ENCODE measurements around the gene OR10T2. TPM values are rescaled to one million over a fixed set of nuclear protein-coding genes. Genes with fewer than 3 reads are reported as not detected.
"Not testable (repeated sequence)": the region's sequence is repeated elsewhere in the genome, so short reads cannot be mapped to it uniquely, and the experiment has no call there.

The OR10T2 gene
- total RNA-seq, 1 donor from 2014 or later, result not detected

DNA sequence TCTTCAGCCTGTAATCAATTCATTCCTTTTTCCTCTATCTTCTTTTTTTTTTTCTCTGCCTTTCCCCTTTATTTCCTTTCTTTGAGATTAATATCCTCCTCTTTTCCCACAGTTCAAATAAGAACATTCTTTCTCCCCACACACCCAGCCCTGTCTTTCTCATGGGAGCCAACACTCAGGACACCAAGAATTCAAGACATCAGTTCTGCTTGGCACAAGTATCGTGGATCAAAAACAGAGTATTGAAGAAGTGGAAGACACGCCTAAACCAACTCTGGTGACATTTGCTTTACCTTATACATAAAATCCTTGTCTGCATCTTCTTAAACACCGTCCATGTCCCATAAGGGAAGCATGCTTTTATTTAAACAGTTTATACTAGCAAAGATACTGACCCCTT lies 42.6 kb downstream of the OR10T2 start:
- H3K36me3 Mint-ChIP-seq, result no peaks in the 10 kb centered on the region
- no peaks in the 10 kb centered on the region for H3K9me3 Mint-ChIP-seq
- H3K27me3 Mint-ChIP-seq, result peaks cover 6% of the 10 kb centered on the region
- no peak overlapping the region for H3K4me3 Mint-ChIP-seq
- H3K27ac Mint-ChIP-seq, result no peak overlapping the region
- DNase-seq (ENCODE audit: extremely low spot score, unreplicated experiment), result no peak
- no peaks in the 10 kb centered on the region for H3K4me1 Mint-ChIP-seq (ENCODE audit: unreplicated experiment)
- TF ChIP-seq, protein P1, sequence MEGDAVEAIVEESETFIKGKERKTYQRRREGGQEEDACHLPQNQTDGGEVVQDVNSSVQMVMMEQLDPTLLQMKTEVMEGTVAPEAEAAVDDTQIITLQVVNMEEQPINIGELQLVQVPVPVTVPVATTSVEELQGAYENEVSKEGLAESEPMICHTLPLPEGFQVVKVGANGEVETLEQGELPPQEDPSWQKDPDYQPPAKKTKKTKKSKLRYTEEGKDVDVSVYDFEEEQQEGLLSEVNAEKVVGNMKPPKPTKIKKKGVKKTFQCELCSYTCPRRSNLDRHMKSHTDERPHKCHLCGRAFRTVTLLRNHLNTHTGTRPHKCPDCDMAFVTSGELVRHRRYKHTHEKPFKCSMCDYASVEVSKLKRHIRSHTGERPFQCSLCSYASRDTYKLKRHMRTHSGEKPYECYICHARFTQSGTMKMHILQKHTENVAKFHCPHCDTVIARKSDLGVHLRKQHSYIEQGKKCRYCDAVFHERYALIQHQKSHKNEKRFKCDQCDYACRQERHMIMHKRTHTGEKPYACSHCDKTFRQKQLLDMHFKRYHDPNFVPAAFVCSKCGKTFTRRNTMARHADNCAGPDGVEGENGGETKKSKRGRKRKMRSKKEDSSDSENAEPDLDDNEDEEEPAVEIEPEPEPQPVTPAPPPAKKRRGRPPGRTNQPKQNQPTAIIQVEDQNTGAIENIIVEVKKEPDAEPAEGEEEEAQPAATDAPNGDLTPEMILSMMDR (conservative IDR thresholded peaks at IDR 0.05), result no peak

DNA sequence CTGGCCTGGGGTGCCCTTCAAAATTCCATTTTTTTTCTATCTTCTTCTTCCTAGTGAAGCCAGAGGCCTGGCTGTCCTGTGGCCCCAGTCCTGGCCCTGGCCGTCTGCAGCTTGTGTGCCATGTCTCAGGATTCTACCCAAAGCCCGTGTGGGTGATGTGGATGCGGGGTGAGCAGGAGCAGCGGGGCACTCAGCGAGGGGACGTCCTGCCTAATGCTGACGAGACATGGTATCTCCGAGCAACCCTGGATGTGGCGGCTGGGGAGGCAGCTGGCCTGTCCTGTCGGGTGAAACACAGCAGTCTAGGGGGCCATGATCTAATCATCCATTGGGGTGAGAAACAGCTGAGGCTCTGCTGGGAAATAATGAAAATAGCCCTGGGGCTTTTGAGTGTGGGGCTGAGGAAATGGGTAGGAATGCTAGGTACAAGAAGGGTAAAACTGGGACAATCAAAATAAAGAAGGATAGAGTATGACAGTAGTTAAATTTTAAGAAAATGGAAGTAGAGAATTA lies 43.4 kb downstream of the OR10T2 start:
- no peaks in the 10 kb centered on the region for H3K36me3 Mint-ChIP-seq
- no peak overlapping the region for H3K4me3 Mint-ChIP-seq
- no peak for DNase-seq (ENCODE audit: extremely low spot score, unreplicated experiment)
- H3K27ac Mint-ChIP-seq, result no peak overlapping the region
- TF ChIP-seq, protein P1 (conservative IDR thresholded peaks at IDR 0.05), result no peak
- H3K9me3 Mint-ChIP-seq, result no peaks in the 10 kb centered on the region
- no peaks in the 10 kb centered on the region for H3K4me1 Mint-ChIP-seq (ENCODE audit: unreplicated experiment)
- peaks cover 6% of the 10 kb centered on the region for H3K27me3 Mint-ChIP-seq

DNA sequence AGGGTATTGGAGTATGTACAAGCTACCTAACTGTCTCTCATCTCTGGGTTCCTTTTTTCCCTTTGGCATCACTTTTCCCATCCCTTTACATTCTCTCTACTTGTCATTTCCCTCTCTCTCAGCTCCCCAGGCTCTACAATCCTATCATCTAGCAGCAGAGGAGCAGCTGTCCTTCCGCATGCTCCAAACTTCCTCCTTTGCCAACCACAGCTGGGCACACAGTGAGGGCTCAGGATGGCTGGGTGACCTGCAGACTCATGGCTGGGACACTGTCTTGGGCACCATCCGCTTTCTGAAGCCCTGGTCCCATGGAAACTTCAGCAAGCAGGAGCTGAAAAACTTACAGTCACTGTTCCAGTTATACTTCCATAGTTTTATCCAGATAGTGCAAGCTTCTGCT lies 45.0 kb downstream of the OR10T2 start:
- TF ChIP-seq, protein P1 (conservative IDR thresholded peaks at IDR 0.05), result no peak
- DNase-seq (ENCODE audit: extremely low spot score, unreplicated experiment), result no peak
- Mint-ChIP-seq H3K4me3 (no peak overlapping the region), H3K4me1 (ENCODE audit: unreplicated experiment) (no peaks in the 10 kb centered on the region), H3K36me3 (no peaks in the 10 kb centered on the region), H3K27ac (no peak overlapping the region), H3K9me3 (no peaks in the 10 kb centered on the region), H3K27me3 (peaks cover 6% of the 10 kb centered on the region)

DNA sequence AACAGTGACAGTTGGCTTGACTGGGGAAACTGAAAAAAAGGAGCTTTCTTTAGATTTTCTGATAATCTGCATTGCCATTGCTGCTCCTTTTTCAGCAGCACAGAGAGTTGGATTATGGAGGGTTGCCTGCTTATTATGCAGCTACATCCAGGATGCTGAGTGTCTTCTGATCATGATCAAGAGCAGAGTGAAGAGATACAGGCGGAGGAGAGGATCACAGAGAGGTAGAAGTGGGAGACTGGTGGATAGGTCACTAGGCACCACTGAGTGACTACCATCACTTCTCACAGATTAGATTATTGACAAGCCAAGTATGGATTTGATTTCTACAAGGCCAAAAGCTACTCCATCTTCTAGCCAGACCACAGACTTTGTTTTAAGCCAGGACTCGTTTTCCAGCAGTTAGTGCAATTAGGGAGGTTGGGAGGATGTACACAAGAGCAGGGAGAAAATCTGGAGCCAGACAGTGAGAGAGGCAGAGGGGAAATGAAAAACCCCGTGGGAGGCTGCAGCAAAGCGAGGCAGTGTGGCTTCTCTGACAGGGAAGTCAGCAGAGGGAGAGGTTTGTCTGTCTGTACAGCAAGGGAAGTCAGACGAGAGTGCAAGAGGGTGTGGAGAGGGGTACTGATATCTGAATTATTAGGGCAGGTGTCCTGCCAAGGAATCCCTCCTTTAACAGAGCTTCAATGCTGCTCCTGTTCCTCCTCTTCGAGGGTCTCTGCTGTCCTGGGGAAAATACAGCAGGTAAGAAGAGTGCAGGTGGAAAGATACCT lies 45.8 kb downstream of the OR10T2 start, which contains the start of gene CD1E:
Gene CD1E (plus strand): TSS at position 592 of the 773 bp plus-strand sequence. CDS start 95 bp downstream, at position 687.
- Mint-ChIP-seq H3K36me3 (no peaks in the 10 kb centered on the region), H3K4me1 (ENCODE audit: unreplicated experiment) (no peaks in the 10 kb centered on the region), H3K27ac (no peak within 1 kb of the TSS), H3K4me3 (no peak within 1 kb of the TSS), H3K9me3 (no peaks in the 10 kb centered on the region), H3K27me3 (peaks cover 6% of the 10 kb centered on the region)
- no peak for DNase-seq (ENCODE audit: extremely low spot score, unreplicated experiment)
- TF ChIP-seq, protein P1 (conservative IDR thresholded peaks at IDR 0.05), result no peak

DNA sequence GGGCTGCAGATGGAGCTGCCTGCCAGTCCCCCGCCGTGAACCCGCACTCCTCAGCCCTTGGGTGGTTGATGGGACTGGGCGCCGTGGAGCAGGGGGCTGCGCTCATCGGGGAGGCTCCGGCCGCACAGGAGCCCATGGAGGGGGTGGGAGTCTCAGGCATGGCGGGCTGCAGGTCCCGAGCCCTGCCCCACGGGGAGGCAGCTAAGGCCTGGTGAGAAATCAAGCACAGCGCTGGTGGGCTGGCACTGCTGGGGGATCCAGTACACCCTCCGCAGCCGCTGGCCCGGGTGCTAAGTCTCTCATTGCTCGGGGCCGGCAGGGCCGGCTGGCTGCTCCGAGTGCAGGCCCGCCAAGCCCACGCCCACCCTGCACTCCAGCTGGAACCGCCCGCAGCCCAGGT lies 50.3 kb downstream of the OR10T2 start:
- H3K27me3 Mint-ChIP-seq; DNase-seq (ENCODE audit: extremely low spot score, unreplicated experiment); H3K4me3 Mint-ChIP-seq; H3K4me1 Mint-ChIP-seq (ENCODE audit: unreplicated experiment); H3K9me3 Mint-ChIP-seq; H3K27ac Mint-ChIP-seq; H3K36me3 Mint-ChIP-seq: not testable (repeated sequence)

Other genes starting within 250 kb of the OR10T2 start
- gene CD1D, start 218.6 kb downstream of the OR10T2 start, total RNA-seq (ENCODE audit: low replicate concordance), result 0.24 and 0.29 TPM in 2 replicates
- gene CD1A, start 145.0 kb downstream of the OR10T2 start, total RNA-seq (ENCODE audit: low replicate concordance), result not detected in 2 replicates
- gene CD1C, start 109.5 kb downstream of the OR10T2 start, total RNA-seq (ENCODE audit: low replicate concordance), result not detected in 2 replicates
- not detected in 2 replicates for gene CD1B, start 67.9 kb downstream of the OR10T2 start, total RNA-seq (ENCODE audit: low replicate concordance)
- not detected in 2 replicates for gene CD1E, start 45.6 kb downstream of the OR10T2 start, total RNA-seq (ENCODE audit: low replicate concordance)
- not detected in 2 replicates for gene OR10K2, start 26.8 kb upstream of the OR10T2 start, total RNA-seq (ENCODE audit: low replicate concordance)
- not detected in 2 replicates for gene OR10K1, start 62.4 kb upstream of the OR10T2 start, total RNA-seq (ENCODE audit: low replicate concordance)
- not detected in 2 replicates for gene OR10R2, start 72.8 kb upstream of the OR10T2 start, total RNA-seq (ENCODE audit: low replicate concordance)
- not detected in 2 replicates for gene OR6Y1, start 154.9 kb upstream of the OR10T2 start, total RNA-seq (ENCODE audit: low replicate concordance)
- not detected in 2 replicates for gene OR6P1, start 171.1 kb upstream of the OR10T2 start, total RNA-seq (ENCODE audit: low replicate concordance)
- gene OR10X1, start 180.4 kb upstream of the OR10T2 start, total RNA-seq (ENCODE audit: low replicate concordance), result not detected in 2 replicates
- not detected in 2 replicates for gene OR10Z1, start 205.8 kb upstream of the OR10T2 start, total RNA-seq (ENCODE audit: low replicate concordance)

Measured in type B pancreatic cell (in vitro differentiated cells).